ENCODE data around the gene BORCS8. TPM values are rescaled to one million over a fixed set of nuclear protein-coding genes. Genes with fewer than 3 reads are reported as not detected.

Gene BORCS8
- total and polyA plus RNA-seq, 2 of the 4 experiments (the other 2 are of a cell fraction) = 16.7 to 33.9 TPM

DNA sequence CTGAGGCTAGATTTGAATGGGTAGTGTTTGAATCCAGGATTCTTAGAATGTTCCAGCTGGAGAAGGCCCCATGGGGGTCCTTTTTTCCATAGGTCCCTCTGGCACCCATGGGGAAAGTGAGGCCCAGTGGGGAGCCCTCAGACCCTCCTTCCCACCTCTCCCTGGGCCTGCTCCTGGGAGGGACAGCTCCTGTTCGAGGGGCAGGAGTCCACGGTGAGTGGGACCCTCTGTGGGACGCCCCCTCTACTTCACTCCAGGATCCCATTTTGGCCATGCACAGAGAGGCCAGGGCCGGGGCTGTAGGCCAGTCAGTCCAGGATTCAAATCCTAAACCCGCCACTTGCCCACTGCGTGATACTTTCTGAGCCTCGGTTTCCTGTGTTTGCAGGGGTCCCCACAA, 29.5 kb downstream of the BORCS8 start:
- no TSS peak for BruUV-seq (replicated peaks)
- no peak overlapping the region for H3K9ac ChIP-seq (ENCODE audit: low read depth, low read length)
- no peaks in the 10 kb centered on the region for H3K79me1 ChIP-seq (ENCODE audit: low read depth in 1 of 2, low read length in 2 of 2)
- 98% methylated on average over 4 of the region's 7 CpGs; no CpG with 5 or more reads in 1 of the 2 experiments for WGBS, 2 experiments (ENCODE audit: extremely low coverage in 2 of 2, insufficient read length in 1 of 2)
- DNase-seq (no peak), ATAC-seq (ENCODE audit: low read depth) (no peak)
- no peak overlapping the region for H2BK5ac ChIP-seq (ENCODE audit: low read depth, low read length, poor library complexity, severe bottlenecking)
- H3K23ac ChIP-seq (ENCODE audit: low read depth, low read length) = no peak overlapping the region
- no peak overlapping the region for H2BK20ac ChIP-seq (ENCODE audit: low read depth, low read length)
- no peak overlapping the region for H3K4me2 ChIP-seq (ENCODE audit: low read depth, low read length)
- no peak overlapping the region for H2AFZ ChIP-seq (replicated peaks; ENCODE audit: low read length, poor library complexity)
- H2BK15ac ChIP-seq (ENCODE audit: low read depth, low read length) = no peak overlapping the region
- no peak overlapping the region for H3K4me3 ChIP-seq (ENCODE audit: insufficient read depth, low read depth, low read length)
- TF ChIP-seq MAZ (IDR thresholded peaks at IDR 0.05; ENCODE audit: borderline replicate concordance, low read depth, low read length) = no peak
- no peak for TF ChIP-seq MXI1 (IDR thresholded peaks at IDR 0.05; ENCODE audit: borderline replicate concordance, low read depth, low read length)
- TF ChIP-seq, protein P1, sequence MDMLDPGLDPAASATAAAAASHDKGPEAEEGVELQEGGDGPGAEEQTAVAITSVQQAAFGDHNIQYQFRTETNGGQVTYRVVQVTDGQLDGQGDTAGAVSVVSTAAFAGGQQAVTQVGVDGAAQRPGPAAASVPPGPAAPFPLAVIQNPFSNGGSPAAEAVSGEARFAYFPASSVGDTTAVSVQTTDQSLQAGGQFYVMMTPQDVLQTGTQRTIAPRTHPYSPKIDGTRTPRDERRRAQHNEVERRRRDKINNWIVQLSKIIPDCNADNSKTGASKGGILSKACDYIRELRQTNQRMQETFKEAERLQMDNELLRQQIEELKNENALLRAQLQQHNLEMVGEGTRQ (IDR thresholded peaks at IDR 0.05; ENCODE audit: low read depth, low read length) = no peak
- no peak for TF ChIP-seq POLR2A (IDR thresholded peaks at IDR 0.05; ENCODE audit: low read depth, low read length)
- no peak for TF ChIP-seq SMC3 (IDR thresholded peaks at IDR 0.05; ENCODE audit: low read depth, low read length)
- TF ChIP-seq, protein P2, sequence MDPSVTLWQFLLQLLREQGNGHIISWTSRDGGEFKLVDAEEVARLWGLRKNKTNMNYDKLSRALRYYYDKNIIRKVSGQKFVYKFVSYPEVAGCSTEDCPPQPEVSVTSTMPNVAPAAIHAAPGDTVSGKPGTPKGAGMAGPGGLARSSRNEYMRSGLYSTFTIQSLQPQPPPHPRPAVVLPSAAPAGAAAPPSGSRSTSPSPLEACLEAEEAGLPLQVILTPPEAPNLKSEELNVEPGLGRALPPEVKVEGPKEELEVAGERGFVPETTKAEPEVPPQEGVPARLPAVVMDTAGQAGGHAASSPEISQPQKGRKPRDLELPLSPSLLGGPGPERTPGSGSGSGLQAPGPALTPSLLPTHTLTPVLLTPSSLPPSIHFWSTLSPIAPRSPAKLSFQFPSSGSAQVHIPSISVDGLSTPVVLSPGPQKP (IDR thresholded peaks at IDR 0.05; ENCODE audit: borderline replicate concordance, low read depth, low read length) = no peak
- TF ChIP-seq RCOR1 (IDR thresholded peaks at IDR 0.05; ENCODE audit: insufficient replicate concordance, low read length) = no peak
- no peak for TF ChIP-seq CEBPB (IDR thresholded peaks at IDR 0.05; ENCODE audit: low read depth, low read length)
- TF ChIP-seq NFE2L2 (IDR thresholded peaks at IDR 0.05; ENCODE audit: low read depth, low read length) = no peak
- no peak for TF ChIP-seq RAD21 (IDR thresholded peaks at IDR 0.05; ENCODE audit: low read length)
- no peak for TF ChIP-seq CHD1 (IDR thresholded peaks at IDR 0.05; ENCODE audit: low read depth, low read length)
- TF ChIP-seq FOS (IDR thresholded peaks at IDR 0.05; ENCODE audit: low read depth, low read length) = no peak
- no peak for TF ChIP-seq BHLHE40 (IDR thresholded peaks at IDR 0.05; ENCODE audit: low read depth, low read length)
- no peak for TF ChIP-seq RFX5 (IDR thresholded peaks at IDR 0.05; ENCODE audit: low read depth, low read length)
- TF ChIP-seq, protein P3, sequence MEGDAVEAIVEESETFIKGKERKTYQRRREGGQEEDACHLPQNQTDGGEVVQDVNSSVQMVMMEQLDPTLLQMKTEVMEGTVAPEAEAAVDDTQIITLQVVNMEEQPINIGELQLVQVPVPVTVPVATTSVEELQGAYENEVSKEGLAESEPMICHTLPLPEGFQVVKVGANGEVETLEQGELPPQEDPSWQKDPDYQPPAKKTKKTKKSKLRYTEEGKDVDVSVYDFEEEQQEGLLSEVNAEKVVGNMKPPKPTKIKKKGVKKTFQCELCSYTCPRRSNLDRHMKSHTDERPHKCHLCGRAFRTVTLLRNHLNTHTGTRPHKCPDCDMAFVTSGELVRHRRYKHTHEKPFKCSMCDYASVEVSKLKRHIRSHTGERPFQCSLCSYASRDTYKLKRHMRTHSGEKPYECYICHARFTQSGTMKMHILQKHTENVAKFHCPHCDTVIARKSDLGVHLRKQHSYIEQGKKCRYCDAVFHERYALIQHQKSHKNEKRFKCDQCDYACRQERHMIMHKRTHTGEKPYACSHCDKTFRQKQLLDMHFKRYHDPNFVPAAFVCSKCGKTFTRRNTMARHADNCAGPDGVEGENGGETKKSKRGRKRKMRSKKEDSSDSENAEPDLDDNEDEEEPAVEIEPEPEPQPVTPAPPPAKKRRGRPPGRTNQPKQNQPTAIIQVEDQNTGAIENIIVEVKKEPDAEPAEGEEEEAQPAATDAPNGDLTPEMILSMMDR (conservative IDR thresholded peaks at IDR 0.05; ENCODE audit: low read depth, low read length) = no peak
- TF ChIP-seq MAFK (IDR thresholded peaks at IDR 0.05; ENCODE audit: low read depth, low read length) = no peak
- no peak overlapping the region for H2AK5ac ChIP-seq (ENCODE audit: low read depth, low read length)
- dilution Hi-C loops (cut with HindIII; ENCODE audit: low sequenced_read_pairs, unreplicated experiment) (no loop called here), in situ Hi-C loops (cut with MboI; ENCODE audit: low sequenced_read_pairs) (no loop called here), intact Hi-C loops (cut with micrococcal nuclease) (no loop called here)
- H2AK9ac ChIP-seq (replicated peaks; ENCODE audit: low read depth, low read length, poor library complexity) = no peak overlapping the region
- no peaks in the 10 kb centered on the region for H3K27me3 ChIP-seq (ENCODE audit: control insufficient read depth, insufficient read depth, low read length)
- no peak overlapping the region for H3K56ac ChIP-seq (ENCODE audit: extremely low read depth, insufficient read depth, low read length)
- no peak overlapping the region for H4K5ac ChIP-seq (ENCODE audit: low read depth, low read length)
- no peak overlapping the region for H3K4ac ChIP-seq (ENCODE audit: low read depth, low read length)
- H3K36me3 ChIP-seq (ENCODE audit: control insufficient read depth, insufficient read depth, low read length) = no peaks in the 10 kb centered on the region
- no peak overlapping the region for H4K8ac ChIP-seq (ENCODE audit: low read depth in 2 of 2, low read length in 2 of 2)
- H3K18ac ChIP-seq (ENCODE audit: low read depth, low read length) = no peak overlapping the region
- H3K9me3 ChIP-seq (ENCODE audit: control insufficient read depth, insufficient read depth, low read length) = no peaks in the 10 kb centered on the region
- ChIA-PET CTCF (interaction anchor here (0.5 kb wide), 1 partner anchor 212 kb away, joined by 4 read pairs; no protein-coding TSS in a partner anchor), POLR2A (ENCODE audit: unreplicated experiment) (no interaction called here)
- no peaks in the 10 kb centered on the region for H3K9me1 ChIP-seq (ENCODE audit: insufficient read depth, low read length)
- H3K4me1 ChIP-seq (ENCODE audit: control insufficient read depth, insufficient read depth, low read length) = no peaks in the 10 kb centered on the region
- H3K14ac ChIP-seq (replicated peaks; ENCODE audit: low read depth, low read length) = no peak overlapping the region
- H3K27ac ChIP-seq (ENCODE audit: insufficient read depth, low read length) = no peak overlapping the region
- H4K20me1 ChIP-seq (ENCODE audit: insufficient read depth, low read length) = no peaks in the 10 kb centered on the region
- H4K91ac ChIP-seq (ENCODE audit: insufficient read depth, low read depth, low read length) = no peak overlapping the region
- no peak overlapping the region for H2BK120ac ChIP-seq (ENCODE audit: low read depth, low read length)

Data from IMR-90 (cell line).